HepG2 (cell line): ENCODE results near the gene GNGT2. TPM values are rescaled to one million over a fixed set of nuclear protein-coding genes. Genes with fewer than 3 reads are reported as not detected.
A peak's percentile ranks its signal among the peaks of the same experiment; 100 is the strongest.

Experiments used
- ATAC-seq: fragments of 200-7000 bp; cut with Tn5 transposase; 3 replicates; pipeline ENCODE4 v1.9.1; 2020; ENCODE audit warnings: mild to moderate bottlenecking, moderate library complexity
- BruUV-seq: library from RNA; stranded (reverse); fragments of 400-500 nt; replicated peaks from 2 replicates; lab custom pipeline; 2021; lab: Mats Ljungman, UMichigan
- CTCF ChIA-PET: fragments of 300-600 bp; formaldehyde crosslinking; extraction: SDS; loops from one replicate; lab custom pipeline; 2021; ENCODE audit warnings: low total read pairs, inconsistent platforms, low intra/inter-chr PET ratio; lab: Yijun Ruan, JAX
- POLR2A ChIA-PET: fragments of 350-600 bp; sonication (Branson Sonifier 250); formaldehyde crosslinking; loops from one replicate; lab custom pipeline; 2020; ENCODE audit warnings: antibody characterized with exemption, inconsistent platforms; lab: Yijun Ruan, JAX
- DNase-seq: peaks from one replicate; pipeline ENCODE4 v3.0.0-alpha.2; 2015; ENCODE audit warnings: low spot score
- FAIRE-seq: peaks from 3 replicates; lab custom pipeline; 2011; peaks lifted over from hg19 to GRCh38; lab: Jason Lieb, UNC
- H2AFZ ChIP-seq: one replicate; pipeline ENCODE4 v1.6.1; 2011; ENCODE audit warnings: low read length, inconsistent platforms
- H3K27ac ChIP-seq: fragments of 300-600 bp; 3 replicates; pipeline ENCODE4 v1.8.0; 2011; ENCODE audit warnings: mixed run types, mild to moderate bottlenecking, mixed read lengths, low read length, inconsistent platforms; ENCODE audit not compliant: insufficient read depth; ENCODE audit errors: extremely low read length
- H3K27me3 ChIP-seq, 2 experiments: fragments of 200-600 bp in 1 of 2; 2 replicates in 1 of 2; 3 replicates in 1 of 2; pipeline versions ENCODE4 v1.6.0 to v1.8.0; 2011; ENCODE audit warnings: low read length in 2 of 2, mild to moderate bottlenecking in 2 of 2, moderate library complexity in 2 of 2, inconsistent platforms in 1 of 2; ENCODE audit not compliant: insufficient read depth in 2 of 2, control insufficient read depth in 1 of 2
- H3K36me3 ChIP-seq, 2 experiments: fragments of 200-600 bp in 1 of 2; replicated peaks in 1 of 2; 2 replicates in 1 of 2; 3 replicates in 1 of 2; pipeline versions ENCODE4 v1.5.1 to v1.8.0; 2011; ENCODE audit warnings: low read length in 2 of 2, inconsistent platforms in 1 of 2; ENCODE audit not compliant: insufficient read depth in 2 of 2, control insufficient read depth in 1 of 2
- H3K4me1 ChIP-seq: 2 replicates; pipeline ENCODE4 v1.5.1; 2012; ENCODE audit warnings: low read length, inconsistent platforms; ENCODE audit not compliant: insufficient read depth
- H3K4me2 ChIP-seq: 2 replicates; pipeline ENCODE4 v1.6.0; 2011; ENCODE audit warnings: low read depth, low read length, inconsistent platforms
- H3K4me3 ChIP-seq, 3 experiments: fragments of 200-600 bp in 1 of 3; sonication (generic), shearing (Covaris generic) in 1 of 3; replicated peaks in 1 of 3; 2 replicates each; pipeline ENCODE4 v1.5.1; 2011 to 2016; ENCODE audit warnings: low read length in 3 of 3, inconsistent platforms in 2 of 3, low read depth in 2 of 3, mild to moderate bottlenecking in 2 of 3, control low read depth in 1 of 3, mixed read lengths in 1 of 3; ENCODE audit not compliant: insufficient read depth in 1 of 3
- H3K79me2 ChIP-seq: one replicate; pipeline ENCODE4 v1.6.1; 2011; ENCODE audit warnings: low read length, inconsistent platforms; ENCODE audit not compliant: insufficient read depth
- H3K9ac ChIP-seq: 2 replicates; pipeline ENCODE4 v1.6.0; 2011; ENCODE audit warnings: mild to moderate bottlenecking, low read depth, low read length, inconsistent platforms; ENCODE audit not compliant: insufficient read depth
- H3K9me3 ChIP-seq: 2 replicates; pipeline ENCODE4 v1.5.1; 2012; ENCODE audit warnings: mild to moderate bottlenecking, low read length
- H4K20me1 ChIP-seq: 2 replicates; pipeline ENCODE4 v1.6.0; 2011; ENCODE audit warnings: inconsistent platforms, mild to moderate bottlenecking, low read length, moderate library complexity; ENCODE audit not compliant: insufficient read depth
- ARNTL ChIP-seq: sonication (generic); formaldehyde crosslinking; IDR thresholded peaks from 2 replicates; pipeline ENCODE4 v1.4.0; 2020; ENCODE audit warnings: mild to moderate bottlenecking, missing genetic modification reagents
- BCL6 ChIP-seq: IDR thresholded peaks from 2 replicates; pipeline ENCODE4 v1.6.1; 2016; ENCODE audit warnings: missing genetic modification reagents, missing compliant biosample characterization
- ESRRA ChIP-seq: sonication (generic); formaldehyde crosslinking; IDR thresholded peaks from 2 replicates; pipeline ENCODE4 v1.5.1; 2020; ENCODE audit warnings: mild to moderate bottlenecking, low read depth, missing genetic modification reagents
- KAT8 ChIP-seq: IDR thresholded peaks from 2 replicates; pipeline ENCODE4 v1.6.1; 2016; ENCODE audit warnings: missing genetic modification reagents, missing compliant biosample characterization
- MYC ChIP-seq: sonication (generic); formaldehyde crosslinking; IDR thresholded peaks from 2 replicates; pipeline ENCODE4 v1.9.0; 2021; ENCODE audit warnings: missing genetic modification reagents, borderline replicate concordance
- SRSF1 ChIP-seq: fragments of 200-400 bp; formaldehyde crosslinking; optimal IDR thresholded peaks from 2 replicates; pipeline ENCODE3; 2017; ENCODE audit warnings: mild to moderate bottlenecking, low read depth, low read length, moderate library complexity
- TAF15 ChIP-seq: fragments of 200-400 bp; formaldehyde crosslinking; IDR thresholded peaks from one replicate; pipeline ENCODE4 v1.6.1; 2018; ENCODE audit warnings: mild to moderate bottlenecking, low read depth, low read length; ENCODE audit not compliant: poor library complexity, severe bottlenecking
- ZMYM2 ChIP-seq: sonication (generic); formaldehyde crosslinking; IDR thresholded peaks from 2 replicates; pipeline ENCODE4 v1.8.0; 2022; ENCODE audit warnings: mild to moderate bottlenecking, missing genetic modification reagents
- ZNF331 ChIP-seq: sonication (generic); formaldehyde crosslinking; IDR thresholded peaks from 2 replicates; pipeline ENCODE4 v1.4.0; 2020; ENCODE audit warnings: missing genetic modification reagents
- ZNF333 ChIP-seq: sonication (generic); formaldehyde crosslinking; IDR thresholded peaks from 2 replicates; pipeline ENCODE4 v1.4.0; 2020; ENCODE audit warnings: mild to moderate bottlenecking, missing genetic modification reagents, borderline replicate concordance
- ZNF660 ChIP-seq: sonication (generic); formaldehyde crosslinking; IDR thresholded peaks from 2 replicates; pipeline ENCODE4 v1.5.1; 2020; ENCODE audit warnings: mild to moderate bottlenecking, low read depth, missing genetic modification reagents, borderline replicate concordance
- ZNF747 ChIP-seq: sonication (generic); formaldehyde crosslinking; IDR thresholded peaks from 2 replicates; pipeline ENCODE4 v1.8.1; 2023; ENCODE audit warnings: missing genetic modification reagents, mild to moderate bottlenecking, borderline replicate concordance
- WGBS: methylation state at CpG from one replicate; pipeline ENCODE4 v1.1.6; 2017; ENCODE audit warnings: low lambda C conversion rate; 5-methylcytosine and 5-hydroxymethylcytosine counted together
- in situ Hi-C: cut with HindIII; loops from 2 replicates; pipeline ENCODE4 v1.10.0; 2017; ENCODE audit warnings: low pct_unique_long_range_greater_than_20kb; ENCODE audit not compliant: extremely low pct_ligation_motif_present
- intact Hi-C: fragments of 100-400 bp; cut with micrococcal nuclease; formaldehyde crosslinking; loops from one replicate; pipeline ENCODE4 v1.10.0; 2022; ENCODE audit not compliant: unreplicated experiment
- polyA plus RNA-seq, 8 experiments: library from polyadenylated mRNA; depleted of rRNA in 3 of 8; stranded (reverse) in 7 of 8; unstranded in 1 of 8; fragments of >200 nt; fragmentation: Illumina TruSeq in 4 of 8; extraction: Trizol in 4 of 8; gene quantifications; 2 replicates each; pipeline versions ENCODE4 v1.2.1 to v1.2.3, GENCODE V29; 2011 to 2016; ENCODE audit warnings: low read depth in 4 of 8, missing spikeins in 1 of 8, mixed read lengths in 1 of 8; ENCODE audit not compliant: insufficient read depth in 1 of 8
- total RNA-seq, 5 experiments: library from RNA; depleted of rRNA; stranded (reverse); fragments of >200 nt; fragmentation: Illumina TruSeq; extraction: Trizol; gene quantifications; 2 replicates each; pipeline ENCODE4 v1.2.3, GENCODE V29; 2016; ENCODE audit warnings: low read depth in 1 of 5
- TF ChIP-seq, protein P1 (sequence below): sonication (generic); formaldehyde crosslinking; IDR thresholded peaks from 2 replicates; pipeline ENCODE4 v1.4.0; 2020; ENCODE audit warnings: missing genetic modification reagents, mild to moderate bottlenecking, borderline replicate concordance
- TF ChIP-seq, protein P2 (sequence below): IDR thresholded peaks from 2 replicates; pipeline ENCODE4 v1.6.1; 2016; ENCODE audit warnings: missing compliant biosample characterization, missing genetic modification reagents, borderline replicate concordance
- TF ChIP-seq, protein P3 (sequence below): sonication (generic); formaldehyde crosslinking; IDR thresholded peaks from 2 replicates; pipeline ENCODE4 v1.5.0; 2020; ENCODE audit warnings: missing genetic modification reagents

GNGT2 gene
- total and polyA plus RNA-seq, 2 of the 13 experiments (the other 11 are each of a cell fraction or from before 2014, with no cell fraction given) = not detected

DNA sequence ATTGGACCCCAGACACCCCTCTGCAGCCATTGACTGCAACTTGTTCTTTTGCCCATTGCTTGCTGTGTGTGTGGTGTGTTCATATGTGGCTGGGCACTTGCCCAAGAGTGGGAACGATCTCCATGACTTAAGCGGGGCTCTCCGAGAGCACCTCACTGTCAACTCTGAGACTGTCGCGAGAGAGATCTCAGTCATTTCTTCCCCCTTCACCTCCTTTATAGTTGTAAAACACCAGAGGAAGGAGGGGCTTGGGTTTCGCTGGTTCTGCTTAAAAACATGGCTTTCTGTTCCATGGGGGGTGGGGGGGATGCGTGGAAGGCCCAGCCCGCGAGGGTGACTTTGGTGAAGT is 12.8 kb upstream of the GNGT2 start:
- Histone ChIP-seq H3K79me2 (no peaks in the 10 kb centered on the region), H2AFZ (no peak overlapping the region), H3K9ac (no peak overlapping the region), H3K4me2 (peak overlapping the region; percentile 39), H3K4me3 (peak overlapping the region in 1 of 3 experiments; percentile 47; a peak in 1 of 6 replicates), H3K27ac (no peak overlapping the region), H4K20me1 (no peaks in the 10 kb centered on the region), H3K36me3 (no peaks in the 10 kb centered on the region), H3K9me3 (no peaks in the 10 kb centered on the region), H3K4me1 (peaks cover 19% of the 10 kb centered on the region), H3K27me3 (peaks cover 15 to 71% of the 10 kb centered on the region in 2 experiments; a peak in 4 of 5 replicates)
- ChIA-PET CTCF (interaction anchor here (1.0 kb wide), 1 partner anchor 68 kb away, joined by 4 read pairs; no protein-coding TSS in a partner anchor), POLR2A (no interaction called here)
- 2% methylated on average over 9 of the region's 9 CpGs for WGBS
- in situ Hi-C loops (no loop called here), intact Hi-C loops (no loop called here)
- FAIRE-seq (no peak), DNase-seq (no peak), ATAC-seq (no peak)
- no TSS peak for BruUV-seq
- TF ChIP-seq ZMYM2 = no peak

DNA sequence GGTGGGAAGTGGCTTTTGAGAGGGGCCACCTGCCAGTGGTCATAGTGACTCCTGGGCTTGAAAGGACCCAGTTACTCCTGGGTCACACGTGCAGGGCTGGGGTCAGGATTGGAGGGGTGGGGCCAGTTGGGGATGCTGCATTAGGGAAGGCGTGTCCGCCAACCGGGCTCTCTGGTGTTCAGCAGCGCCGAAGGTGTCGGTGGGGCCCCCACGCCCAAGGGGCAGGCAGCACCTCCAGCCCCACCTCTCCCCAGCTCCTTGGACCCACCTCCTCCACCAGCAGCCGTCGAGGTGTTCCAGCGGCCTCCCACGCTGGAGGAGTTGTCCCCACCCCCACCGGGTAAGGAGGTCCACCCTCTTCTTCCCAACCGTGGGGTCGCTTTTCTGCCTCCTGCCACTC is 9.6 kb upstream of the GNGT2 start:
- Histone ChIP-seq H3K4me1 (peaks cover 14% of the 10 kb centered on the region), H3K79me2 (no peaks in the 10 kb centered on the region), H4K20me1 (no peaks in the 10 kb centered on the region), H3K27me3 (peaks cover 12 to 73% of the 10 kb centered on the region in 2 experiments; a peak in 4 of 5 replicates), H3K4me2 (no peak overlapping the region), H2AFZ (no peak overlapping the region), H3K4me3 (no peak overlapping the region), H3K9ac (no peak overlapping the region), H3K27ac (no peak overlapping the region), H3K9me3 (no peaks in the 10 kb centered on the region), H3K36me3 (no peaks in the 10 kb centered on the region)
- ChIA-PET CTCF (no interaction called here), POLR2A (no interaction called here)
- 28% methylated on average over 11 of the region's 15 CpGs for WGBS
- no peak for FAIRE-seq
- no peak for DNase-seq
- intact Hi-C loops (no loop called here), in situ Hi-C loops (no loop called here)
- no peak for ATAC-seq
- no TSS peak for BruUV-seq
- TF ChIP-seq SRSF1 (no peak), ZNF747 (CRISPR knock-in tag) (no peak), ZNF331 (CRISPR knock-in tag) (no peak), ARNTL (CRISPR knock-in tag) (no peak), ESRRA (no peak), ZNF660 (no peak), KAT8 (CRISPR knock-in tag) (no peak), TAF15 (no peak), MYC (no peak), BCL6 (CRISPR knock-in tag) (no peak), ZNF333 (CRISPR knock-in tag) (no peak)
- TF ChIP-seq, protein P1, sequence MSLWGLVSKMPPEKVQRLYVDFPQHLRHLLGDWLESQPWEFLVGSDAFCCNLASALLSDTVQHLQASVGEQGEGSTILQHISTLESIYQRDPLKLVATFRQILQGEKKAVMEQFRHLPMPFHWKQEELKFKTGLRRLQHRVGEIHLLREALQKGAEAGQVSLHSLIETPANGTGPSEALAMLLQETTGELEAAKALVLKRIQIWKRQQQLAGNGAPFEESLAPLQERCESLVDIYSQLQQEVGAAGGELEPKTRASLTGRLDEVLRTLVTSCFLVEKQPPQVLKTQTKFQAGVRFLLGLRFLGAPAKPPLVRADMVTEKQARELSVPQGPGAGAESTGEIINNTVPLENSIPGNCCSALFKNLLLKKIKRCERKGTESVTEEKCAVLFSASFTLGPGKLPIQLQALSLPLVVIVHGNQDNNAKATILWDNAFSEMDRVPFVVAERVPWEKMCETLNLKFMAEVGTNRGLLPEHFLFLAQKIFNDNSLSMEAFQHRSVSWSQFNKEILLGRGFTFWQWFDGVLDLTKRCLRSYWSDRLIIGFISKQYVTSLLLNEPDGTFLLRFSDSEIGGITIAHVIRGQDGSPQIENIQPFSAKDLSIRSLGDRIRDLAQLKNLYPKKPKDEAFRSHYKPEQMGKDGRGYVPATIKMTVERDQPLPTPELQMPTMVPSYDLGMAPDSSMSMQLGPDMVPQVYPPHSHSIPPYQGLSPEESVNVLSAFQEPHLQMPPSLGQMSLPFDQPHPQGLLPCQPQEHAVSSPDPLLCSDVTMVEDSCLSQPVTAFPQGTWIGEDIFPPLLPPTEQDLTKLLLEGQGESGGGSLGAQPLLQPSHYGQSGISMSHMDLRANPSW (CRISPR knock-in tag) = no peak
- TF ChIP-seq, protein P2, sequence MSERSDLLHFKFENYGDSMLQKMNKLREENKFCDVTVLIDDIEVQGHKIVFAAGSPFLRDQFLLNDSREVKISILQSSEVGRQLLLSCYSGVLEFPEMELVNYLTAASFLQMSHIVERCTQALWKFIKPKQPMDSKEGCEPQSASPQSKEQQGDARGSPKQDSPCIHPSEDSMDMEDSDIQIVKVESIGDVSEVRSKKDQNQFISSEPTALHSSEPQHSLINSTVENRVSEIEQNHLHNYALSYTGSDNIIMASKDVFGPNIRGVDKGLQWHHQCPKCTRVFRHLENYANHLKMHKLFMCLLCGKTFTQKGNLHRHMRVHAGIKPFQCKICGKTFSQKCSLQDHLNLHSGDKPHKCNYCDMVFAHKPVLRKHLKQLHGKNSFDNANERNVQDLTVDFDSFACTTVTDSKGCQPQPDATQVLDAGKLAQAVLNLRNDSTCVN (CRISPR knock-in tag) = no peak
- TF ChIP-seq, protein P3, sequence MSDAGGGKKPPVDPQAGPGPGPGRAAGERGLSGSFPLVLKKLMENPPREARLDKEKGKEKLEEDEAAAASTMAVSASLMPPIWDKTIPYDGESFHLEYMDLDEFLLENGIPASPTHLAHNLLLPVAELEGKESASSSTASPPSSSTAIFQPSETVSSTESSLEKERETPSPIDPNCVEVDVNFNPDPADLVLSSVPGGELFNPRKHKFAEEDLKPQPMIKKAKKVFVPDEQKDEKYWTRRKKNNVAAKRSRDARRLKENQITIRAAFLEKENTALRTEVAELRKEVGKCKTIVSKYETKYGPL (CRISPR knock-in tag) = no peak
